ENCODE measurements around the gene DOK4.

- TF ChIP-seq CTCF (IDR thresholded peaks at IDR 0.05) (no peak), TCF7L2 (IDR thresholded peaks at IDR 0.05; ENCODE audit: low read depth, low read length) (no peak), REST (IDR thresholded peaks at IDR 0.05; ENCODE audit: insufficient read depth in 1 of 2, low read depth in 2 of 2, low read length in 1 of 2) (no peak), POLR2AphosphoS5 (IDR thresholded peaks at IDR 0.05; ENCODE audit: low read depth, low read length) (no peak)
These were observed 6.9 kb downstream of the DOK4 start for GRCh38 chr16:57479205-57479975.

Measured in Panc1 (cell line).